ENCODE results near the gene NFILZ. TPM values are rescaled to one million over a fixed set of nuclear protein-coding genes. Genes with fewer than 3 reads are reported as not detected.

The NFILZ gene
- total RNA-seq, 1 donor from 2014 or later: not detected

DNA sequence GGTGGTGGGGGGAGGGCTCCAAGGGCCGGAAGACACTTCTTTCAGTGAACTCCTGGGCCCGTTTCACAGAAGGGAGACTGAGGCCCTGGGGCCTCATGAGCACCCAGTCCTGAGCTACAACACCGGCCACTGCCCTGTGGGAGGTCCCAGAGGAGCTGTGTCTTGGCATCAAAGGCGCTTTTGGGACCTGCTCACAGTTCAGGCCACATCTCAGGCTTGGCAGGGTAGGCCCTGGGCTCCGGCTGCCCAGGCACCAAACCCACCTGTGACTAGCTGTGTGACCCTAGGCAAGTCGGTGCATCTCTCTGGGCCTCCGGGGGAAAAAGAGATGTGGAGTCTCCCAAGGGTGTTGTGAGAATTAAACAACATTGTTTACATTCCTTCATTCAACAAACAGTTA, 29.5 kb downstream of the NFILZ start:
- TF ChIP-seq, protein P1, sequence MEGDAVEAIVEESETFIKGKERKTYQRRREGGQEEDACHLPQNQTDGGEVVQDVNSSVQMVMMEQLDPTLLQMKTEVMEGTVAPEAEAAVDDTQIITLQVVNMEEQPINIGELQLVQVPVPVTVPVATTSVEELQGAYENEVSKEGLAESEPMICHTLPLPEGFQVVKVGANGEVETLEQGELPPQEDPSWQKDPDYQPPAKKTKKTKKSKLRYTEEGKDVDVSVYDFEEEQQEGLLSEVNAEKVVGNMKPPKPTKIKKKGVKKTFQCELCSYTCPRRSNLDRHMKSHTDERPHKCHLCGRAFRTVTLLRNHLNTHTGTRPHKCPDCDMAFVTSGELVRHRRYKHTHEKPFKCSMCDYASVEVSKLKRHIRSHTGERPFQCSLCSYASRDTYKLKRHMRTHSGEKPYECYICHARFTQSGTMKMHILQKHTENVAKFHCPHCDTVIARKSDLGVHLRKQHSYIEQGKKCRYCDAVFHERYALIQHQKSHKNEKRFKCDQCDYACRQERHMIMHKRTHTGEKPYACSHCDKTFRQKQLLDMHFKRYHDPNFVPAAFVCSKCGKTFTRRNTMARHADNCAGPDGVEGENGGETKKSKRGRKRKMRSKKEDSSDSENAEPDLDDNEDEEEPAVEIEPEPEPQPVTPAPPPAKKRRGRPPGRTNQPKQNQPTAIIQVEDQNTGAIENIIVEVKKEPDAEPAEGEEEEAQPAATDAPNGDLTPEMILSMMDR (IDR thresholded peaks at IDR 0.05): no peak

DNA sequence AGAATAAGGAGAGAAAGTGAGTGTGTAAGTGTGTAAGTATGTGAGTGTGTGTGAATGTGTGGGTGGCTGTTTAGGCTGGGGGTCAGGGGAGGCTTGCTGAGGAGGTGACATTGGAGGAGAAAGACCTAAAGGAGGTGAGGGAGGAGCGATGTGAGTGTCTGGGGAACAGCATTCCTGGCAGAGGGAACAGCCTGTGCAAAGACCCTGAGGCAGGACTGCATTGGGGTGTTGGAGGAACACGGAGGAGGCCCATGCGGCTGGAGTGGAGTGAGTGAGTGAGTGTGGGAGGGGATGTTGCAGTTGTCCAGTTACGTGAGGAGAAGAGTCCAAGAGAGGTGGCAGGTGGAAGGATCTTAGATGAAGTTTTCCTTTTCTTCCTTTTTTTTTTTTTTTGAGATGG, 31.8 kb downstream of the NFILZ start:
- peaks cover 54% of the 10 kb centered on the region for H3K27me3 Mint-ChIP-seq (ENCODE audit: low read depth)
- no peaks in the 10 kb centered on the region for H3K4me1 Mint-ChIP-seq (ENCODE audit: low read depth)
- no peak overlapping the region for H3K4me3 Mint-ChIP-seq (ENCODE audit: unreplicated experiment)
- H3K27ac Mint-ChIP-seq (ENCODE audit: unreplicated experiment): no peak overlapping the region
- DNase-seq (ENCODE audit: low spot score): peak; percentile 34
- no peaks in the 10 kb centered on the region for H3K9me3 Mint-ChIP-seq (ENCODE audit: low read depth)
- TF ChIP-seq, protein P1 (IDR thresholded peaks at IDR 0.05): no peak
- no peaks in the 10 kb centered on the region for H3K36me3 Mint-ChIP-seq (ENCODE audit: low read depth)

More for the DNA sequence above, 29.5 kb downstream of the NFILZ start:
- Mint-ChIP-seq H3K27me3 (ENCODE audit: low read depth) (peaks cover 63% of the 10 kb centered on the region), H3K9me3 (ENCODE audit: low read depth) (no peaks in the 10 kb centered on the region), H3K4me1 (ENCODE audit: low read depth) (peaks cover 2% of the 10 kb centered on the region), H3K27ac (ENCODE audit: unreplicated experiment) (no peak overlapping the region), H3K4me3 (ENCODE audit: unreplicated experiment) (no peak overlapping the region), H3K36me3 (ENCODE audit: low read depth) (no peaks in the 10 kb centered on the region)
- peak; percentile 54 for DNase-seq (ENCODE audit: low spot score)

GRCh38 chr19:8663920-8664670, 33.7 kb downstream of the NFILZ start:
- no peak overlapping the region for H3K27ac Mint-ChIP-seq (ENCODE audit: unreplicated experiment)
- TF ChIP-seq, protein P1 (IDR thresholded peaks at IDR 0.05): no peak
- no peaks in the 10 kb centered on the region for H3K36me3 Mint-ChIP-seq (ENCODE audit: low read depth)
- peaks cover 40% of the 10 kb centered on the region for H3K27me3 Mint-ChIP-seq (ENCODE audit: low read depth)
- H3K4me3 Mint-ChIP-seq (ENCODE audit: unreplicated experiment): no peak overlapping the region
- H3K9me3 Mint-ChIP-seq (ENCODE audit: low read depth): peaks cover 3% of the 10 kb centered on the region
- H3K4me1 Mint-ChIP-seq (ENCODE audit: low read depth): no peaks in the 10 kb centered on the region
- DNase-seq (ENCODE audit: low spot score): peak; percentile 59

GRCh38 chr19:8664671-8665057, 34.2 kb downstream of the NFILZ start:
- peaks cover 38% of the 10 kb centered on the region for H3K27me3 Mint-ChIP-seq (ENCODE audit: low read depth)
- no peak for DNase-seq (ENCODE audit: low spot score)
- H3K4me1 Mint-ChIP-seq (ENCODE audit: low read depth): no peaks in the 10 kb centered on the region
- no peak overlapping the region for H3K4me3 Mint-ChIP-seq (ENCODE audit: unreplicated experiment)
- no peaks in the 10 kb centered on the region for H3K36me3 Mint-ChIP-seq (ENCODE audit: low read depth)
- H3K27ac Mint-ChIP-seq (ENCODE audit: unreplicated experiment): no peak overlapping the region
- peaks cover 3% of the 10 kb centered on the region for H3K9me3 Mint-ChIP-seq (ENCODE audit: low read depth)
- TF ChIP-seq, protein P1 (IDR thresholded peaks at IDR 0.05): no peak

DNA sequence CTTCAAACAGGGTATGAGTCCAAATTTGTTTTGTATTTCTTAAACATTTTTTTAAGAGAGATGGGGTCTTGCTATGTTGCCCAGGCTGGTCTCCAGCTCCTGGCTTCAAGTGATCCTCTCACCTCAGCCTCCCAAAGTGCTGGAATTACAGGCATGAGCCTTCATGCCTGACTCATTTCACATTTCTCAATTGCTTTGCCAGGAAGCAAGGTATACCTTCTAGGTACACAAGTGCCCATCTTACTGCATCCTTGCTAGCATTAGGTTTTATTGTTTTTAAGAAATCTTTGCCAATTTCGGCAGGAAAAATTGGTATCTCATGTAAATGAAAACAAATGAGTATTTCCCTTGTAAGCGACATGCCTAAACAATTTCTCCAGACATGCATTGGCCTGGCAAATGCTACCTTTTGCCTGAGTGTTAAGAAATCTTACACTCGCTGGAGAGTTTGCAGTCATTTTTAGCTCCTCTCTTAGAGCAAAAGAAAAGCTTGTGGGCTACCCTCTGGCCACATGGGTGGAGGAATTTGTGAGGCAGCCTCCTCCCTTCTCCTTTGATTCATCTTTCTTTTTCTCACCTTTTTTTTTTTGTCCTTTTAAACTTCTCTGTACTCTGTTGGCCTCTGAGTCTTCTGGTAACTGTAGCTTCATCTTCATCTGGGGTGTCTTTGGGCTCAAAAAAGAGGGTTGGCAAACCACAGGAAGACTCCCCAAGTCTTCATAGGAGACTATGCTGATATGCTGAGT, 35.2 kb downstream of the NFILZ start:
- Mint-ChIP-seq H3K4me1 (ENCODE audit: low read depth) (no peaks in the 10 kb centered on the region), H3K27ac (ENCODE audit: unreplicated experiment) (no peak overlapping the region), H3K36me3 (ENCODE audit: low read depth) (no peaks in the 10 kb centered on the region), H3K4me3 (ENCODE audit: unreplicated experiment) (no peak overlapping the region), H3K27me3 (ENCODE audit: low read depth) (peaks cover 37% of the 10 kb centered on the region), H3K9me3 (ENCODE audit: low read depth) (peaks cover 3% of the 10 kb centered on the region)
- TF ChIP-seq, protein P1 (IDR thresholded peaks at IDR 0.05): no peak
- DNase-seq (ENCODE audit: low spot score): no peak

Data from chondrocyte (in vitro differentiated cells).